H1 (cell line): ENCODE measurements around the gene PLEKHA4. TPM values are rescaled to one million over a fixed set of nuclear protein-coding genes. Genes with fewer than 3 reads are reported as not detected.

Experiments
- CEBPB ChIP-seq: IDR thresholded peaks from 2 replicates; pipeline ENCODE4 v1.6.1; 2012; ENCODE audit warnings: low read depth, low read length
- CREB1 ChIP-seq: IDR thresholded peaks from 2 replicates; pipeline ENCODE4 v1.6.1; 2012; ENCODE audit warnings: inconsistent platforms
- HDAC6 ChIP-seq: IDR thresholded peaks from one replicate; pipeline ENCODE4 v1.7.1; 2012; ENCODE audit warnings: low read depth, mild to moderate bottlenecking, inconsistent platforms, low read length, moderate library complexity
- POU5F1 ChIP-seq: IDR thresholded peaks from 2 replicates; pipeline ENCODE4 v1.6.1; 2011; ENCODE audit warnings: low read depth, mild to moderate bottlenecking, low read length, moderate library complexity
- SP1 ChIP-seq: IDR thresholded peaks from 2 replicates; pipeline ENCODE4 v1.6.1; 2011; ENCODE audit warnings: low read depth, low read length
- YY1 ChIP-seq: IDR thresholded peaks from 2 replicates; pipeline ENCODE4 v1.6.1; 2011; ENCODE audit warnings: low read depth, mild to moderate bottlenecking, low read length
- polyA plus RNA-seq, 7 experiments: library from polyadenylated mRNA; depleted of rRNA in 3 of 7; stranded (reverse) in 5 of 7; unstranded in 2 of 7; fragments of >200 nt in 5 of 7; fragments of 200-250 nt in 2 of 7; gene quantifications; 1 replicate in 5 of 7; 2 replicates in 1 of 7; 4 replicates in 1 of 7; pipeline versions ENCODE4 v1.2.1 to v1.2.3, GENCODE V29; 2011 to 2013; ENCODE audit warnings: missing spikeins in 2 of 7, mixed read lengths in 2 of 7
- total RNA-seq: library from RNA; stranded (reverse); fragmentation: NEBNext Ultra II Directional; extraction: Animal tissue kit (Norgen Biotek cat#: 25700); gene quantifications from 2 replicates; pipeline ENCODE4 v1.2.1, GENCODE V29; 2021

Gene PLEKHA4
- total and polyA plus RNA-seq, 2 of the 8 experiments (the other 6 are each of a cell fraction or from before 2014, with no cell fraction given) = 8.2 to 18.0 TPM

GRCh38 chr19:48867123-48867745, 1.2 kb downstream of the PLEKHA4 start (continued):
- TF ChIP-seq YY1 = no peak
- TF ChIP-seq SP1 = no peak
- no peak for TF ChIP-seq CEBPB
- TF ChIP-seq POU5F1 = no peak
- no peak for TF ChIP-seq CREB1
- TF ChIP-seq HDAC6 = no peak
